Naive thymus-derived CD8-positive, alpha-beta T cell (primary cell): Measurements from ENCODE around the gene PRPF40B. TPM values are rescaled to one million over a fixed set of nuclear protein-coding genes. Genes with fewer than 3 reads are reported as not detected.

Experiments
- ATAC-seq, 2 donors: fragments of 150-1000 bp; cut with Tn5 transposase in 1 of 2; sonication (Bioruptor Pico), chemical (Tn5 transposase) in 1 of 2; 1 replicate in 1 of 2; 2 replicates in 1 of 2; pipeline ENCODE4 v1.10.0; 2021; ENCODE audit warnings: mild to moderate bottlenecking in 2 of 2, moderate library complexity in 2 of 2
- POLR2A ChIA-PET: fragments of 350-600 bp; sonication (Branson Sonifier 250); formaldehyde crosslinking; loops from one replicate; lab custom pipeline; 2021; ENCODE audit warnings: antibody characterized with exemption; lab: Charles Lee
- DNase-seq, 10 donors: peaks; one replicate each; pipeline versions ENCODE4 v3.0.0 to v3.0.0-alpha.2; 2020 to 2022
- H3K27ac Mint-ChIP-seq, 10 donors: one replicate each; pipeline ENCODE4 v1.8.0; 2020 to 2022; ENCODE audit warnings: mild to moderate bottlenecking in 10 of 10, mixed read lengths in 10 of 10, moderate library complexity in 4 of 10, inconsistent platforms in 1 of 10
- H3K27me3 Mint-ChIP-seq, 5 donors: one replicate each; pipeline ENCODE4 v1.8.0; 2021 to 2022; ENCODE audit warnings: mixed read lengths in 5 of 5
- H3K36me3 Mint-ChIP-seq, 3 donors: one replicate each; pipeline ENCODE4 v1.8.0; 2020 to 2022; ENCODE audit warnings: mixed read lengths in 3 of 3, mild to moderate bottlenecking in 2 of 3, inconsistent platforms in 1 of 3
- H3K4me1 Mint-ChIP-seq, 4 donors: one replicate each; pipeline ENCODE4 v1.8.0; 2021 to 2022; ENCODE audit warnings: mixed read lengths in 4 of 4
- H3K4me3 Mint-ChIP-seq, 10 donors: one replicate each; pipeline ENCODE4 v1.8.0; 2020 to 2022; ENCODE audit warnings: mild to moderate bottlenecking in 10 of 10, mixed read lengths in 10 of 10, moderate library complexity in 6 of 10, inconsistent platforms in 1 of 10
- H3K9me3 Mint-ChIP-seq, 9 donors: one replicate each; pipeline ENCODE4 v1.8.0; 2020 to 2022; ENCODE audit warnings: mixed read lengths in 9 of 9, mild to moderate bottlenecking in 3 of 9, inconsistent platforms in 1 of 9, moderate library complexity in 1 of 9
- polyA plus RNA-seq, 3 donors: library from polyadenylated mRNA; unstranded; fragments of 300-500 nt; fragmentation: Illumina TruSeq; gene quantifications; one replicate each; pipeline ENCODE4 v1.2.3, GENCODE V29; 2021
- total RNA-seq, 8 experiments: library from RNA in 2 of 8; stranded (reverse) in 2 of 8; gene quantifications; one replicate each; pipeline ENCODE4 v1.2.3 and lab custom pipeline; 2021 to 2026

PRPF40B gene
- total and polyA plus RNA-seq, 5 experiments from 2014 or later: 1.5 to 16.7 (median 4.0) TPM

GRCh38 chr12:49627752-49628360 lies 4.5 kb downstream of the PRPF40B start:
- Mint-ChIP-seq H3K27ac (no peak overlapping the region), H3K9me3 (no peaks in the 10 kb centered on the region), H3K4me1 (peaks cover 6 to 11% (median 10%) of the 10 kb centered on the region in 4 donors), H3K4me3 (no peak overlapping the region), H3K36me3 (no peaks in the 10 kb centered on the region), H3K27me3 (no peaks in the 10 kb centered on the region)
- POLR2A ChIA-PET: no interaction called here
- ATAC-seq: no peak
- DNase-seq: no peak

GRCh38 chr12:49631336-49631907 lies 8.1 kb downstream of the PRPF40B start:
- Mint-ChIP-seq H3K9me3 (no peaks in the 10 kb centered on the region), H3K27ac (peak overlapping the region in 1 of 10 donors; percentile 11), H3K36me3 (no peaks in the 10 kb centered on the region), H3K4me3 (no peak overlapping the region), H3K4me1 (peaks cover 5 to 11% (median 8%) of the 10 kb centered on the region in 4 donors), H3K27me3 (no peaks in the 10 kb centered on the region)
- no peak for DNase-seq
- ATAC-seq: no peak
- POLR2A ChIA-PET: no interaction called here

GRCh38 chr12:49632401-49632800 lies 9.0 kb downstream of the PRPF40B start:
- H3K4me3 Mint-ChIP-seq: no peak overlapping the region
- H3K27ac Mint-ChIP-seq: no peak overlapping the region
- H3K9me3 Mint-ChIP-seq: no peaks in the 10 kb centered on the region
- ATAC-seq (no peak), DNase-seq (no peak)
- peaks cover 14 to 20% (median 18%) of the 10 kb centered on the region in 4 donors for H3K4me1 Mint-ChIP-seq
- H3K36me3 Mint-ChIP-seq: no peaks in the 10 kb centered on the region
- H3K27me3 Mint-ChIP-seq: no peaks in the 10 kb centered on the region
- POLR2A ChIA-PET: interaction anchor here (2.8 kb wide), 1 partner anchor 9 kb away, joined by 10 read pairs; the partner anchor contains the start of gene PRPF40B

GRCh38 chr12:49632986-49633702 lies 9.8 kb downstream of the PRPF40B start:
- Mint-ChIP-seq H3K4me1 (peaks cover 18 to 28% (median 21%) of the 10 kb centered on the region in 4 donors), H3K27me3 (no peaks in the 10 kb centered on the region), H3K36me3 (no peaks in the 10 kb centered on the region), H3K27ac (peak overlapping the region in 2 of 10 donors; percentile 43 to 48), H3K9me3 (no peaks in the 10 kb centered on the region), H3K4me3 (no peak overlapping the region)
- DNase-seq (no peak), ATAC-seq (no peak)
- POLR2A ChIA-PET: interaction anchor here (2.8 kb wide), 1 partner anchor 10 kb away, joined by 10 read pairs; the partner anchor contains the start of gene PRPF40B

GRCh38 chr12:49633703-49634345 lies 10.5 kb downstream of the PRPF40B start:
- DNase-seq: no peak
- POLR2A ChIA-PET: interaction anchor here (0.9 to 2.8 kb wide), 3 partner anchors 11 to 80 kb away, joined by 3 to 10 read pairs (median 3); partner anchors contain the start of gene PRPF40B
- no peak for ATAC-seq
- no peaks in the 10 kb centered on the region for H3K36me3 Mint-ChIP-seq
- H3K4me3 Mint-ChIP-seq: no peak overlapping the region
- peak overlapping the region in 2 of 10 donors; percentile 25 to 56 for H3K27ac Mint-ChIP-seq
- H3K27me3 Mint-ChIP-seq: no peaks in the 10 kb centered on the region
- H3K4me1 Mint-ChIP-seq: peaks cover 18 to 29% (median 23%) of the 10 kb centered on the region in 4 donors
- H3K9me3 Mint-ChIP-seq: no peaks in the 10 kb centered on the region

GRCh38 chr12:49635036-49635435 lies 11.7 kb downstream of the PRPF40B start:
- peak overlapping the region in 1 of 10 donors; percentile 48 for H3K27ac Mint-ChIP-seq
- POLR2A ChIA-PET: interaction anchor here (1.0 to 1.7 kb wide), 3 partner anchors 11 to 79 kb away, joined by 3 to 6 read pairs (median 3); partner anchors contain the start of genes FMNL3 and PRPF40B
- no peaks in the 10 kb centered on the region for H3K36me3 Mint-ChIP-seq
- no peaks in the 10 kb centered on the region for H3K27me3 Mint-ChIP-seq
- H3K4me1 Mint-ChIP-seq: peaks cover 23 to 37% (median 30%) of the 10 kb centered on the region in 4 donors
- no peaks in the 10 kb centered on the region for H3K9me3 Mint-ChIP-seq
- H3K4me3 Mint-ChIP-seq: no peak overlapping the region
- ATAC-seq: no peak
- no peak for DNase-seq

GRCh38 chr12:49635656-49636055 lies 12.3 kb downstream of the PRPF40B start:
- no peaks in the 10 kb centered on the region for H3K27me3 Mint-ChIP-seq
- no peak for ATAC-seq
- no peaks in the 10 kb centered on the region for H3K9me3 Mint-ChIP-seq
- no peak overlapping the region for H3K4me3 Mint-ChIP-seq
- no peaks in the 10 kb centered on the region for H3K36me3 Mint-ChIP-seq
- POLR2A ChIA-PET: interaction anchor here (0.7 to 2.5 kb wide), 6 partner anchors 9 to 71 kb away, joined by 3 to 9 read pairs (median 5); partner anchors contain the start of genes FMNL3 and PRPF40B
- peak overlapping the region in 5 of 10 donors; percentile 3 to 55 (median 26) for H3K27ac Mint-ChIP-seq
- H3K4me1 Mint-ChIP-seq: peaks cover 24 to 38% (median 32%) of the 10 kb centered on the region in 4 donors
- DNase-seq: no peak

- Mint-ChIP-seq H3K4me3 (no peak overlapping the region), H3K9me3 (no peaks in the 10 kb centered on the region), H3K27ac (peak overlapping the region in 8 of 10 donors; percentile 1 to 80 (median 70)), H3K4me1 (peaks cover 25 to 38% (median 32%) of the 10 kb centered on the region in 4 donors), H3K27me3 (no peaks in the 10 kb centered on the region), H3K36me3 (no peaks in the 10 kb centered on the region)
- no peak for ATAC-seq
- POLR2A ChIA-PET: interaction anchor here (0.6 to 3.3 kb wide), 8 partner anchors 8 to 498 kb away, joined by 3 to 18 read pairs (median 6); partner anchors contain the start of genes FMNL3, PRPF40B and TMBIM6
- DNase-seq: no peak
These were observed 13.2 kb downstream of the PRPF40B start for GRCh38 chr12:49636574-49636973.

- DNase-seq (peak; percentile 22 to 80 (median 54)), ATAC-seq (peak; percentile 98 to 99)
- Mint-ChIP-seq H3K27me3 (no peaks in the 10 kb centered on the region), H3K4me3 (no peak overlapping the region), H3K4me1 (peaks cover 25 to 38% (median 32%) of the 10 kb centered on the region in 4 donors), H3K36me3 (no peaks in the 10 kb centered on the region), H3K9me3 (no peaks in the 10 kb centered on the region), H3K27ac (peak overlapping the region in 9 of 10 donors; percentile 1 to 80 (median 51))
- POLR2A ChIA-PET: interaction anchor here (0.6 to 3.3 kb wide), 10 partner anchors 11 to 499 kb away, joined by 3 to 18 read pairs (median 6); partner anchors contain the start of genes FMNL3 and TMBIM6
These were observed 13.8 kb downstream of the PRPF40B start for GRCh38 chr12:49636979-49637755.

GRCh38 chr12:49641748-49642369 lies 18.5 kb downstream of the PRPF40B start:
- Mint-ChIP-seq H3K9me3 (no peaks in the 10 kb centered on the region), H3K27me3 (no peaks in the 10 kb centered on the region), H3K4me1 (peaks cover 29 to 48% (median 39%) of the 10 kb centered on the region in 4 donors), H3K4me3 (no peak overlapping the region), H3K27ac (peak overlapping the region in 3 of 10 donors; percentile 12 to 74 (median 57)), H3K36me3 (peaks cover 0 to 20% (median 3%) of the 10 kb centered on the region in 3 donors)
- ATAC-seq (no peak), DNase-seq (no peak)
- POLR2A ChIA-PET: interaction anchor here (0.6 to 5.9 kb wide), 3 partner anchors 19 to 99 kb away, joined by 3 to 93 read pairs (median 9); partner anchors contain the start of genes FMNL3 and TMBIM6

- no peak overlapping the region for H3K4me3 Mint-ChIP-seq
These were observed 19.0 kb downstream of the PRPF40B start for GRCh38 chr12:49642370-49642802.

More at GRCh38 chr12:49642370-49642802, 19.0 kb downstream of the PRPF40B start:
- POLR2A ChIA-PET: interaction anchor here (0.6 to 5.9 kb wide), 3 partner anchors 20 to 99 kb away, joined by 3 to 93 read pairs (median 4); partner anchors contain the start of genes FMNL3 and TMBIM6
- H3K36me3 Mint-ChIP-seq: peaks cover 0 to 20% (median 3%) of the 10 kb centered on the region in 3 donors
- peak overlapping the region in 6 of 10 donors; percentile 27 to 62 (median 54) for H3K27ac Mint-ChIP-seq
- DNase-seq (no peak), ATAC-seq (no peak)
- no peaks in the 10 kb centered on the region for H3K9me3 Mint-ChIP-seq
- no peaks in the 10 kb centered on the region for H3K27me3 Mint-ChIP-seq
- H3K4me1 Mint-ChIP-seq: peaks cover 24 to 46% (median 36%) of the 10 kb centered on the region in 4 donors
